Activated B cell treated with CpG ODN at 0.5 μM for 24 hours (primary cell): Measurements from ENCODE around the gene NDUFB10. TPM values are rescaled to one million over a fixed set of nuclear protein-coding genes. Genes with fewer than 3 reads are reported as not detected.

Experiments
- ATAC-seq: fragments of 200-7000 bp; cut with Tn5 transposase; one replicate; pipeline ENCODE4 v1.10.0; 2021; ENCODE audit warnings: low read depth, mild to moderate bottlenecking, moderate library complexity
- CTCF ChIA-PET: fragments of 350-600 bp; sonication (Branson Sonifier 250); formaldehyde crosslinking; loops from one replicate; lab custom pipeline; 2021; ENCODE audit warnings: antibody characterized with exemption; lab: Charles Lee
- POLR2A ChIA-PET: fragments of 350-600 bp; sonication (Branson Sonifier 250); formaldehyde crosslinking; loops from one replicate; lab custom pipeline; 2021; ENCODE audit warnings: antibody characterized with exemption; lab: Charles Lee
- DNase-seq: peaks from one replicate; pipeline ENCODE4 v3.0.0; 2022
- H3K27ac Mint-ChIP-seq: one replicate; pipeline ENCODE4 v1.8.0; 2020; ENCODE audit warnings: mixed read lengths
- H3K27me3 Mint-ChIP-seq: one replicate; pipeline ENCODE4 v1.8.0; 2021; ENCODE audit warnings: mixed read lengths
- H3K36me3 Mint-ChIP-seq: one replicate; pipeline ENCODE4 v1.8.0; 2021; ENCODE audit warnings: low read depth, mixed read lengths
- H3K4me1 Mint-ChIP-seq: one replicate; pipeline ENCODE4 v1.8.0; 2021; ENCODE audit warnings: mixed read lengths
- H3K4me3 Mint-ChIP-seq: one replicate; pipeline ENCODE4 v1.8.0; 2020; ENCODE audit warnings: mild to moderate bottlenecking, mixed read lengths
- H3K9me3 Mint-ChIP-seq: one replicate; pipeline ENCODE4 v1.8.0; 2020; ENCODE audit warnings: mixed read lengths
- intact Hi-C: fragments of 100-400 bp; cut with micrococcal nuclease; formaldehyde crosslinking; loops from one replicate; pipeline ENCODE4 v1.15.1; 2024
- total RNA-seq: library from RNA; stranded (reverse); gene quantifications from 2 replicates; pipeline ENCODE4 v1.2.3, GENCODE V29; 2022
- TF ChIP-seq, protein P1 (sequence below): fragments of 200-600 bp; IDR thresholded peaks from one replicate; pipeline ENCODE4 v1.8.0; 2022; ENCODE audit warnings: antibody characterized with exemption, mild to moderate bottlenecking

Gene NDUFB10
- total RNA-seq, 1 donor from 2014 or later = 77.4 TPM

DNA sequence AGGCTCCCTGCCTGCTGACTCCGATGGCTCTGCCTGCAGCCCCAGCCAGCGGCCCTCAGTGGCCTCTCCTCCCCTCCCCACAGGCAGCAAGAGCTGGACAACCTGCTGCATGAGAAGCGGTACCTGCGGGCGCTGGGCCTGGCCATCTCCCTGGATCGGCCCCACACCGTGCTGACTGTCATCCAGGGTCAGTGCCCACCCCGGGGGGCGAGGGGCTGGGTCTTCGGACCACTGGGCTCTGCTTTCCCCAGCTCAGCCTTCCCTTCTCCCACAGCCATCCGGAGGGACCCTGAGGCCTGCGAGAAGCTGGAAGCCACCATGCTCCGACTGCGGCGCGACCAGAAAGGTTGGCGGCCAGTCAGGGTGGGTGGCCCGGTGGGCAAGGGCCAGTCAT is 18.5 kb downstream of the NDUFB10 start:
- CTCF ChIA-PET = no interaction called here
- H3K4me1 Mint-ChIP-seq = peaks cover 14% of the 10 kb centered on the region
- no peak overlapping the region for H3K4me3 Mint-ChIP-seq
- TF ChIP-seq, protein P1, sequence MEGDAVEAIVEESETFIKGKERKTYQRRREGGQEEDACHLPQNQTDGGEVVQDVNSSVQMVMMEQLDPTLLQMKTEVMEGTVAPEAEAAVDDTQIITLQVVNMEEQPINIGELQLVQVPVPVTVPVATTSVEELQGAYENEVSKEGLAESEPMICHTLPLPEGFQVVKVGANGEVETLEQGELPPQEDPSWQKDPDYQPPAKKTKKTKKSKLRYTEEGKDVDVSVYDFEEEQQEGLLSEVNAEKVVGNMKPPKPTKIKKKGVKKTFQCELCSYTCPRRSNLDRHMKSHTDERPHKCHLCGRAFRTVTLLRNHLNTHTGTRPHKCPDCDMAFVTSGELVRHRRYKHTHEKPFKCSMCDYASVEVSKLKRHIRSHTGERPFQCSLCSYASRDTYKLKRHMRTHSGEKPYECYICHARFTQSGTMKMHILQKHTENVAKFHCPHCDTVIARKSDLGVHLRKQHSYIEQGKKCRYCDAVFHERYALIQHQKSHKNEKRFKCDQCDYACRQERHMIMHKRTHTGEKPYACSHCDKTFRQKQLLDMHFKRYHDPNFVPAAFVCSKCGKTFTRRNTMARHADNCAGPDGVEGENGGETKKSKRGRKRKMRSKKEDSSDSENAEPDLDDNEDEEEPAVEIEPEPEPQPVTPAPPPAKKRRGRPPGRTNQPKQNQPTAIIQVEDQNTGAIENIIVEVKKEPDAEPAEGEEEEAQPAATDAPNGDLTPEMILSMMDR = no peak
- peaks cover 10% of the 10 kb centered on the region for H3K27me3 Mint-ChIP-seq
- intact Hi-C loops = no loop called here
- DNase-seq = no peak
- no peak overlapping the region for H3K27ac Mint-ChIP-seq
- POLR2A ChIA-PET = interaction anchor here (0.5 to 21.9 kb wide), 3 partner anchors 16 to 174 kb away, joined by 4 to 351 read pairs (median 11); partner anchors contain the start of genes NDUFB10, RNF151 and RPS2
- H3K9me3 Mint-ChIP-seq = no peaks in the 10 kb centered on the region
- H3K36me3 Mint-ChIP-seq = peaks cover 37% of the 10 kb centered on the region
- no peak for ATAC-seq

DNA sequence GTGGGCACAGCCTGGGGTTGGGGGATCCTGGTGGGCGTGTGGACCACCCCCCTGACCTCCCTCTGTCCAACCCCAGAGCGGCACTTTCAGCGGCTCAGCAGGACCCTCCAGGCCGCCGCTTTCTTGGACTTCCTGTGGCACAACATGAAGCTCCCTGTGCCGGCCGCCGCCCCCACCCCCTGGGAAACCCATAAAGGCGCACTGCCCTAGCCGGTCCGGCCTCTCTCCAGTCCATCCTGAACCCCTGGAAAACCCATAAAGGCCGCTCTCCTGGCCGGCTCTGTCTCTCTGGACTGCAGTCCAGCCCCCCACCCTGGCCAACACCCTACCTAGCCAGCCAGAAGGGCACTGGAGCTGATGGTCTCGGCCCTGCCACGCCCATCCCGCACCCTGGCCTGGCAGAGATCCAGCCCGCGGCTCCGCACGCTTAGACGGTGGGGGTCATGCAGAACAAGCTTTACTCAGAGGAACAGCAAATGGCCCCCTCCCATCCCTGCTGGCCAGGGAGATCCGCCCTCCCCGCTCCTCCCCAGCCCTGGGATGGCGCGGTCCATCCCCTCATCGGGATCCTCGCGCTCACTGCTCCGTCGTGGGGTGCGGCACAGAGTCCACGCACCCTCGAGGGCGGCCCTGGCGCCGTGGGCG is 19.3 kb downstream of the NDUFB10 start:
- H3K36me3 Mint-ChIP-seq = peaks cover 37% of the 10 kb centered on the region
- H3K27me3 Mint-ChIP-seq = peaks cover 14% of the 10 kb centered on the region
- ChIA-PET POLR2A (interaction anchor here (0.5 to 21.9 kb wide), 5 partner anchors 14 to 174 kb away, joined by 3 to 351 read pairs (median 4); partner anchors contain the start of genes NDUFB10, RNF151 and RPS2), CTCF (no interaction called here)
- H3K4me1 Mint-ChIP-seq = peaks cover 14% of the 10 kb centered on the region
- H3K9me3 Mint-ChIP-seq = no peaks in the 10 kb centered on the region
- ATAC-seq (no peak), DNase-seq (no peak)
- TF ChIP-seq, protein P1 = no peak
- intact Hi-C loops = no loop called here
- no peak overlapping the region for H3K27ac Mint-ChIP-seq
- H3K4me3 Mint-ChIP-seq = no peak overlapping the region

DNA sequence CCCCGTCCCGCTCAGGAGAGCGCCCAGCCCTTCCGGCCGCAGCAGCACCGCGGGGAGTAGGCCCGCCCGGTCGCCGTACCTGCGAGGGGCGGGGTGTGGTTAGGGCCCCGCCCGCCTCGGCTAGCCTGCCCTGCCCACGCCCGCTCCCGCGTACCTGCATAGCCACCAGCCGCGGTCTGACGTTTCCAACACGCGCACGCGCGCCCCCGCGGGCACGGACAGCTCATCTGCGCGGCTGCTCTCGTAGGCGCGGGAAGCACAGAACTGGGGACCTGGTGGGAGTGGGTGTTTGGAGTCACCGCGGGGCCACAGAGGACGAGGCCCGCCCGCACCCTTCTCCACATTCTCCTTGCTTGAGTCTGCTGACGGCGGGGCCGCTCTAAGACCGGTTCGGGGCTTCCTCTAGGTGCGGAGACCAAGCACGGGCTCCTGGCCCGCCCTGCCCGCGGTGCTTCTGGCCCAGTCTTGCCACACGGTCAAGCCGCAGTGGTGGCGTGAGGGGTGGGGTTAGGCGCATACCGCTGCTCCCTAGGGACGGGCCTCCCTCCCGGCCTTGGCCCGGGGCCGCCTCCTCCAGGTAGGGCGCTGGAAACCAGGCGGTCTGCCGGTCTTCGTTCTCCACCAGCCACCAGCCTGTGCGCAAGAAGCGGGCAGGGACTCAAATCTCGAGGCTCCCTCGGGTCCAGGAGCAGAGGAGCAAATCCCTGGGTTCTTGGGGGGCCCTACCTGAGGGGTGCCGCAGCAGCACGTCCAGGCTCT is 20.1 kb downstream of the NDUFB10 start:
- Mint-ChIP-seq H3K36me3 (peaks cover 32% of the 10 kb centered on the region), H3K27ac (no peak overlapping the region), H3K4me3 (no peak overlapping the region), H3K9me3 (no peaks in the 10 kb centered on the region), H3K4me1 (peaks cover 15% of the 10 kb centered on the region), H3K27me3 (peaks cover 14% of the 10 kb centered on the region)
- ATAC-seq (no peak), DNase-seq (no peak)
- POLR2A ChIA-PET = interaction anchor here (0.8 to 21.9 kb wide), 4 partner anchors 8 to 172 kb away, joined by 3 to 351 read pairs (median 13); partner anchors contain the start of genes NDUFB10, RNF151, RPS2 and TBL3
- intact Hi-C loops = no loop called here
- CTCF ChIA-PET = no interaction called here
- TF ChIP-seq, protein P1 = no peak

- no peak for DNase-seq
- TF ChIP-seq, protein P1 = no peak
- H3K36me3 Mint-ChIP-seq = peaks cover 25% of the 10 kb centered on the region
- no peaks in the 10 kb centered on the region for H3K9me3 Mint-ChIP-seq
- CTCF ChIA-PET = no interaction called here
- peaks cover 22% of the 10 kb centered on the region for H3K4me1 Mint-ChIP-seq
- no peak overlapping the region for H3K27ac Mint-ChIP-seq
- peaks cover 14% of the 10 kb centered on the region for H3K27me3 Mint-ChIP-seq
- intact Hi-C loops = no loop called here
- no peak overlapping the region for H3K4me3 Mint-ChIP-seq
- POLR2A ChIA-PET = interaction anchor here (0.6 to 21.9 kb wide), 5 partner anchors 9 to 175 kb away, joined by 5 to 351 read pairs (median 15); partner anchors contain the start of genes NDUFB10, RNF151, RPS2 and SYNGR3
- ATAC-seq = no peak
These were observed 20.9 kb downstream of the NDUFB10 start for GRCh38 chr16:1980030-1980769.
